GM19238 (cell line): ENCODE measurements around the gene FOXN3.

ENCODE experiments used
- DNase-seq: peaks from one replicate; pipeline ENCODE4 v3.0.0; 2011; ENCODE audit warnings: low spot score; ENCODE audit not compliant: insufficient read length

The FOXN3 gene

GRCh38 chr14:89384023-89384422, 33.0 kb downstream of the FOXN3 start:
- DNase-seq = peak; percentile 60

DNA sequence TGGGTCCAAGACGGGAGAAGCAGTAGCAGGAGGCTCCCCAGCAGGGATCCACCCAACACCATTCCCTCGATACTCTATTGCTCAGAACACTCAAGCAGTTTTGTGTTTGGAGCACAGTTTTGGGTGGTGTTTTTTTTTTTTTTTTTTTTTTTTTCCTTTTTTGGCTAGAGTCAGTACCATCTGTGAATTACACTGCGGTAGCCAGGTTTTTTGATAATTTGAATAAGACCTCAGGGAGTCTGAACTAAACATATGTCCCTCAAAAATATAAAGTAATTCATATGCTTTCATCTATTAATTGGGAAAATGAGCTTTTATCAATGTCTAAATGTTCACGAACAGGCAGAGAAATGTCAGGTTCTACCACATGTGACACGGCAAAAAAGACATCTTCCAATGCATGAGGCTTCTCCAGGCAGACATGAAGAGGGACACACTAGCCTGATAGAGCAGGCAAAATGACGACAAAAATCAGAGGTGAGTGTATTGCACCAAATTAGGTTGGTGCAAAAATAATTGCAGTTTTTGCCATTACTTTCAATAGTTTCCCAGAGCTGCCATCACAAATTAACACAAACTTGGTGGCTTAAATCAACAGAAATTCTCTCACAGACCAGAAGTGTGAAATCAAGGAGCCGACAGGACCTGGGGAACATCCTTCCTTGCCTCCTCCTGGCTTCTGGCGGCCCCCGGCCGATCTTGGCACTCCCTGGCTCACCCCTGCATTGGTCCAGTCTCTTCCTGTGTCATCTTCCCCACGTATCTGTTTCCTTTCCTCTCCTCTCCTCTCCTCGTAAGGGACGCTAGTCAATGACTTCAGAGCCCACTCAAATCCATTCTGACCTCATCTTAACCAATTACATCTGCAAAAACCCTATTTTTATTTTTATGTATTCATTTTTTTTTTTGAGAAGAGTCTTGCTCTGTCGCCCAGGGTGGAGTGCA, 33.9 kb downstream of the FOXN3 start:
- DNase-seq = no peak

DNA sequence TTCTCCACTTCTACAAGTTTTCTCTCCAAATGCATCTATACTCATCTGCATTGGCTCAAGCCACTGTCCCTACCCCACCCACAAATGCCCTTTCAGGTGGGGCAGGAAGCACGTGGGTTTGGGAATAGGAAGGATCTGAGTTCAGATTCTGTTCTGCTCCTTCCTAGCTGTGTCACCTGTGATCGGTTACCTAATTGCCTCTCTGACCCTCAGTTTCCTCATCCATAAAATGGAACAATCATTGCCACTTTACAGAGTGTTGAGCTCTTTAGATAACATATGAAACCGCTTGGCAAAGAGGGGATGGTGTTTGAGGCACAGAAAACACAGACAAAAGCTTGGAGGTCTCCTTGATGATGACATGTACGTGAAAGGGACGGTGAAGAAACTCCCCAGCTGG, 34.5 kb downstream of the FOXN3 start:
- DNase-seq = no peak

DNA sequence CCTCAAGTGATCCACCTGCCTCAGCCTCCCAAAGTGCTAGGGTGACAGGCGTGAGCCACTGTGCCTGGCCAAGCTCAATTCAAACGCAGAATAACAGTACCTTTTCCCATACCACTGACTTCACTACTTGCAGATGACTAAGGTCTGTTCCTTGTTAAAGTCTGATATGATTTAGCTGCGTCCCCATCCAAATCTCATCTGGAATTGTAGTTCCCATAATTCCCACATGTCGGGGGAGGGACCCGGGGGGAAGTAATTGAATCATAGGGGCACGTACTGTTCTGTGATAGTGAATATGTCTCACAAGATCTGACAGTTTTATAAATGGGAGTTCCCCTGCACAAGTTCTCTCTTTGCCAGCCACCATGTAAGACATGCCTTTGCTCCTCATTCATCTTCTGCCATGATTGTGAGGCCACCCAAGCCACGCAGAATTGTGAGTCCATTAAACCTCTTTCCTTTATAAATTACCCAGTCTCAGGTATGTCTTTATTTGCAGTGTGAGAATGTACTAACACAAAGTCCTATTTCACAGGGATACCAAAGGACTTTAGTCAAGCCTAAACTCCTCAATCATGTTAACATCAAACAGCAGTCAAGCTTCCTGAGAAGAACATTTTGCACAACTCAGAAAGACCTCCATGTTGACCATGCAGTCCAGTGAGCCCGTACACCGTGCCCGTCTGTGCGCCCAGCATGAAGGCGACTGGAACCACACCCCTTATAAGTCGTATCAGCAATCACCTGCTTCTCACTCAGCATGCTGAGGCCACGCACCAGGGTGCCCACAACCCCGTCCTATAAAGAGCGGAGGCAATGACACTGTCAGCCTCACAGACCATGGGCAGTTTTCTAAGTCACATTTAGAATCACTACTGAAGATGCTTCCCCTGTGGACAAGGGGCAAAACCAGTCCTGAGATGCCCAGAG, 36.9 kb downstream of the FOXN3 start:
- DNase-seq = no peak

DNA sequence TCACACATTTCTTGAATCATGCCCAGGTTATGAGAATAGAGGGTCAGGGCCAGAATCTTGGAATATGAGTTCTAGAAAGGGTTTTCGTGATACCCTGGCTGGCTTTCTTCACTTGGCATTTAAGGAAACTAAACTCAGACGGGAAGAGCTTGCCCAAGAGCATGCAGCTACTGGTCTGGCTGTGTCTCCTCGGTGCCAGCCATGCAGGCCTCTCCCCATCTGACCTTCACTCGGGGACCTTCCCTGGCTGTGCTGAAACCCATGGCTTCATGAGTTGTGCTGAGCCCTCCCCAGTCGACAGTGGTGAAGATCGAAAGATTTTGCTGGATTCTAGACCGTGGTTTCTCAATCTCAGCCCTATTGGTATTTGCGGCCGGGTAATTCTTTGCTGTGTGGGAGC, 38.0 kb downstream of the FOXN3 start:
- no peak for DNase-seq

GRCh38 chr14:89378119-89378518, 38.9 kb downstream of the FOXN3 start:
- no peak for DNase-seq

GRCh38 chr14:89377544-89377943, 39.5 kb downstream of the FOXN3 start:
- no peak for DNase-seq

GRCh38 chr14:89374908-89375307, 42.1 kb downstream of the FOXN3 start:
- DNase-seq = no peak

DNA sequence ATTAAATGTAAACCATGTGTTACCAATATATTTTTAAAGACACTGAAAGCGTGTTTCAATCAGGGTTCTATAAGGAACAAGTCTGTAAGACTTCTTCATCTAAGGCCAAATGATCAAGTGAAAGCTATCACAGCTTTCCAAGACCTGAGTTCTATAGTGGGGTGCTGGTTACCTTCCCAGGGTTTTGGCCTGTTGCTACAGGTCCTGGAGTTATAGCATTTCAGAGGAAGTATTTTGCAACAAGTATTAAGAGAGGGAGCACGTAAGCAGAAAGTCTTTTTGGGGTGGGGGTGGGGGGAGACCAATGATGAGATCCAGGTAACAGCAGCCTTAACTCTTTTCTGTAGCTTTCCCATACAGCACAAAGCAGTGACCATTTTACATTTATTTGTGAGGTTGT, 43.8 kb downstream of the FOXN3 start:
- DNase-seq = no peak

DNA sequence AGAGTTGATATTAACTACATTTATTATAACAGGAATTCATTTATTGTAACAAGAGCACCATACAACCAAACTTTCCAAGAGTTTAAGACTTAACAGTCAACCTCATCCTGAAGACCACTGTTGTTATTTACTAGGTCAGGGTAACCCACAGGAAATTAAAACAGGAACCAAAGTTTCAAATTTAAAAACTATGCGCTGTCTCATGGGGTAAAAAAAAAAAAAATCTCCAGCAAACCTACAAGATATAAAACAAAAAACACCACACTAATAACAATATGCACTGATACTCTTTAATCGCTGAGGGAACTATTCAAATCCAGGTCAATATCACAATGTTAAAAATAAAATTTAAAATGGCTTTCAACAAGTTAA, 44.5 kb downstream of the FOXN3 start:
- DNase-seq = no peak

GRCh38 chr14:89371585-89372511, 45.2 kb downstream of the FOXN3 start:
- no peak for DNase-seq

DNA sequence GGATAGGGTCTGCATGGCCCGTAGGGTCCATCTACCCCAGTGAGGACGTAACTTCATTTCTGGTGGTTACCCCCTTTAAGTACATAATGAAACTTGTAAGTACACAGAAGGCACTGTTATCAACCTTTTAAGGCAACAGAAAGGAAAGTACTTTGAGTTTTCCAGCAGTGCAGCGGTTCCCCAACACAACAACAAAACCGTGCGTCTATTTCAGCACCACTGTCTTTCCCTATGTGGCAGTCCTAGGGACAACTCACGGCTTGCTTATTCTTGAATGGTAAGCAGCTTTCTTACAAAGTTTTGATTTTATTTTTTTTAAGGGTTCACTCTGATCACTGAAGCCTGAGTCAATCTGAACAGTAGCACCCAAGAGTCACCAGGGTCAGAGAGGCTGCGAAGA, 46.3 kb downstream of the FOXN3 start:
- no peak for DNase-seq

DNA sequence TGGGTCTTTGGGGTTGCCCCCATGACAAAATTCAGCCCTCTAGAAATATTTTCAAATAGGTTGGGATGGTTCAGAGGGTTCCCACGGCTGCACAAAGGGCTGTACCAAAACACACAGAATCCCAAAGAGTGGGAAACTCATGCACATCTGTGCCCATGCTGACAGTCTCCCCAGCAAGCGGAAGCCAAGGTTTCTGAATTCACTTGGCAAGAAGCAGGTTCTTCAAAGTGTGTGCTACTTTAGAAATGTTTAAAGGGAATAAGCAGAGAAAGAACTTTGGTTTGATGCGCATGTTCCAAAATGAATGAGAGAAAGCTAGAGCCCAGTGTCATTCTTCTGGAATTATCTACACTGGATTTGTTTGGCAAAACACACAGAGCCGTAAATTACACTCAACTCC, 46.7 kb downstream of the FOXN3 start:
- DNase-seq = no peak

GRCh38 chr14:89369656-89370055, 47.4 kb downstream of the FOXN3 start:
- no peak for DNase-seq

DNA sequence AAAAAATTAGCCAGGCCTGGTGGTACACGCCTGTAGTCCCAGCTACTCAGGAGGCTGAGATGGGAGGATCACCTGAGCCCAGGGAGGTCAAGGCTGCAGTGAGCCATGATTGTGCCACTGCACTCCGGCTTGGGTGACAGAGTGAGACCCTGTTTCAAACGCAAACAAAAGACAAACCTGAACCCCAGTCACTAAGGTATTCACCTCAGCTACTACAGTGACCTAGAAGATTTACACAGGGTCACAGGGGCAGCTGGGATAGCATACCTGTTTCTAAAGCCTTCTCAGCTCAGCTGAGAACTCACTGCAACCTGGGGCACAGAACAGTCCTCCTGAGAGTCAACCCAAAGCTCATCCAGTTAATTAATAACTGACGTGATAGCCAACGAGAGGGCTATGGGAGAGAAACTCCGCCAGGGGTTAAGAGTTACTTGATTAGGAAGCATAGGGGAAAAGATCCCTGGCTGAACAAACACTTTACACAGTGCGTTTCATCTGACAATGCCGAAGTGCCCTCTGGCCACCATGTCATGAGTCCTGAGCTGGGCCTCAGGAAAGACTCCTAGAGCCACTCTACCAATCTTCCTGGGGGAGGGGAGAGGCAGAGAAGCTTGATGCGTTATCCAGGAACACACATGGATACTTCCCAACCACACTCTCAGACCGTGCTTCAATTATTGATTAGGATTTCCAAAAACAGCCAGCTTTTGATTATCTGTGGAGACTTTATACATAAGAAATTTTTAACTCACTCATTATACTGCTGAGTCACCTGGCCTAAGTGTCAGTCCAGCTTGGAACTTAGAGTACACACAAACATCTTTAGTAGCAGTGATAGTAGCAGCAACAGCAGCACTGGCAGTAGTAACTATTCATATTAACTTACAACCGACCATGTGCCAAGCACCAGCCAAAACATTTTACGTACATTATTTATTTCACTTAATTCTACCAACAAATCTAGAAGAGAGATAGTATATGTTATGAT, 48.2 kb downstream of the FOXN3 start:
- DNase-seq = no peak

DNA sequence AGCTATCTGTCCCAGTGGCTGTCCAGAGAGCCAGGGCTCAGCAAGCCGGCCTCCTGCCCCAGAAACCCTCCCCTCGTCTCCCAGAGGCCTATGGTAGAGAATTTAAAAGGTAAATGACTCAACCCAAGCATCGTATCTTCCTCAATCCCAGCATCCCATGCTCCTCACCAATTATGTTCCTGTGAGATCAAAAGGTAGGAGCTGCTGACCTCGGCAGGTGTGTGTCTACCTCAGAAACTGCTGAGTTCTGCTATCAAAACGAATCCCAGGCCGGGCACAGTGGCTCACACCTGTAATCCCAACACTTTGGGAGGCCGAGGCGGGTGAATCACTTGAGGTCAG, 49.3 kb downstream of the FOXN3 start:
- DNase-seq = no peak

DNA sequence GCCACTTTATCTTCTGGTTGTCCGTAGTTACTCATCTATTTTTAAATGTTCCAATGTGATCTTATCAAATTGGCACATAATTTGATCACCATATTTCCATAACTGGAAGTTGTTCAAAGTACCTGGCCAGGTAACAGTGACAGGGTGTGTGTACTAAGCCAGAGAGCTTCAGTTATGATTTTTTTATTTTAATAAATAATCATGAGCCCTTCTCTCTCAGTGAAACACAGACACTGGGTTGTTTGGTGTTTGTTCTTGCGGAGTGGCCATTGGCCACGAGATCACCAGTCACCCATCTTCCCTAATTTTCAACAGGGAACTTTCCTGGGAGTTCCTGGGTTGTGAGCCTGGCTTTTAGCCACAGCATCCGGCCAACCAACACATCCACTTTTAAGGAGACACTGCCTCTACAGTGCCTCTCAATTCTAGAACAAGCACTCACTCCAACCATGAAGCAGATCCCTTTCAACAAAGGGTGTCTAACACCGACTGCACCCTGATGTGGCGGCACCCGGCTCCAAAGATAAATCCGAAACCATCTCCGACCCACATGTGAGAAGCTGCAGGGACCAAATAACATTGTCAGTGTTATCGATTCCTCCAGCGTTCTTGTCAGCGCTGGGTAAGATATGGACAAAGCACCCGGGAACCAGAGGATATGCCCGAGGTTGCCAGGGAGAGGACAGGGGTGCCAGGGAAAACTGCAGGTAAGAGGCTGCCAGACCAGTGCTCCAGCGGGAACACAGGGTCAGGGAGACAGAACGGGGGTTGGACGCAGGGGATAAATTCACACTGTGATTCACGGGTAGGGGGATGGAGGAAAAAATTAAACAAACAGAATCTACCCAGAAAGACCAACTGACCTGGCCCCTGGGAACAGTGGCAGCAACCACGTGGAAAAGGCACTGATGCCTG, 49.9 kb downstream of the FOXN3 start:
- DNase-seq = no peak

- DNase-seq = peak; percentile 58
Observed at GRCh38 chr14:89365061-89365801, 51.8 kb downstream of the FOXN3 start.
